Muscle of back (tissue), 11 donors: ENCODE measurements around the gene GIMAP8. TPM values are rescaled to one million over a fixed set of nuclear protein-coding genes. Genes with fewer than 3 reads are reported as not detected.
"Not testable (repeated sequence)": the region's sequence is repeated elsewhere in the genome, so short reads cannot be mapped to it uniquely, and the experiment has no call there.

Source experiments
- DNase-seq, 3 donors: peaks; one replicate each; pipeline versions ENCODE4 v3.0.0 to v3.0.0-alpha.2; 2013
- polyA plus RNA-seq, 10 donors: library from polyadenylated mRNA; unstranded; fragments of 120-200 nt; gene quantifications; one replicate each; pipeline ENCODE4 v1.2.1, GENCODE V29; 2013; ENCODE audit not compliant: insufficient read length in 10 of 10

GIMAP8 gene
- polyA plus RNA-seq, 10 donors, result 5.5 to 9.8 (median 7.1) TPM

DNA sequence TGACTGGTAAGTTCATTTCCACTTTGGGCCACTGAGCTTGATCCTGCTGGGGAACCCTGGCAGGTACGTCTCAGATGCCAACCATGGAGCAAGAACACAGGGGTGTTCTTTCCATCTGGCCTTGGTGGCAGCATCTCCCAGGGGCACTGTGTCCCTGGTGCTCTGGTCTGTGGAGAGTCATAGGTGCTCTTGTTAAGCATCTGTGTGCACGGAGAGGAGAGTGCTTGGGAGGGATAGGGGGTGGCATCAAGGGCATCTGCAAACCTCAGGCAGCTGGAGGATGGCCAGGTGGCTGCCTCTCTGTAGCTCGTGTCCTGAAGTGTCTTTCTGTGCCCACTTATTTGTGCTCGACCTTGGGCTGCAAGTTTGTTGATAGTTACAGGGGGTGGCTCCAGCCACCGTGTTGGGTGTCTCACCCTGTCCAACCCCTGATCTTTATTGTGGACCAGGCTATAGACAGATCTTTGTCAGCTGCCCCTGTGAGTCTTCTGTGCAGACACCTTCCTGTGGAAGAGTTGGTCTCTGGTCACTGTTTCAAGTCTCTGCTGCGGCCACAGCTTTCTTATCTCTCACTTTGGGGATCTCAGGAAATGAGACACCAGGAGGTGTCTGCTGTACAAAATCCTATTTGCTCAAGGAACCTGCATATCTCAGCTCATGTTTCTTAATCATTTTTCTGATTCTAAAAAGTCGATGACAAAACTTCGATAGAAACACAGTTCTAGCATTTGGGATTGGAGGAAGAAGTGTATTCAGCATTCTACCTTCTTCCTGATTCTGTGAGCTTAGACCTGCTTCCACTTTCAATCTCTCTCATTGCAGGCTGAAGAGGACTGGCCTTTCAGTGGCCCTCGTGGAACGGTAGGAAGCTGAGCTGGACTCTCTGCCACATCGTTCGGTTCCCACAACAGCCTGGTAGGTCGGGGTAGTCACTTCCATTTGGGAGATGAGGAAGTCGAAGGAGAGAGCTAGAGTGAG lies 17.2 kb upstream of the GIMAP8 start:
- DNase-seq, result peak in 1 of 3 donors; percentile 20

DNA sequence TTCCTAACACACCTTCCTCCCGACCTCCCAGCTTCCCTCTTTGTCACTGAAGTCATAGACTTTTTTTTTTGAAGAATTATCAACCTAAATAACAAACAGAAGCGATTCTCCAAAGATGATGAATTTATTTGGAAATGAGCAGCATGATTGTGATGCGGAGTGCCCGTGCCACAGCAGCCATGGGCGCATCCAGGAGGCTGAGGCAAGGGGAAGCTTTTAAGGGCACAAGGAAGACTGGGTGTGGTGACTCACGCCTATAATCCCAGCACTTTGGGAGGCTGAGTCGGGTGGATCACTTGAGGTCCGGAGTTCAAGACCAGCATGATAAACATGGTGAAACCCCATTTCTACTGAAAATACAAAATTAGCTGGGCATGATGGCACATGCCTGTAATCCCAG lies 16.2 kb upstream of the GIMAP8 start:
- no peak for DNase-seq

DNA sequence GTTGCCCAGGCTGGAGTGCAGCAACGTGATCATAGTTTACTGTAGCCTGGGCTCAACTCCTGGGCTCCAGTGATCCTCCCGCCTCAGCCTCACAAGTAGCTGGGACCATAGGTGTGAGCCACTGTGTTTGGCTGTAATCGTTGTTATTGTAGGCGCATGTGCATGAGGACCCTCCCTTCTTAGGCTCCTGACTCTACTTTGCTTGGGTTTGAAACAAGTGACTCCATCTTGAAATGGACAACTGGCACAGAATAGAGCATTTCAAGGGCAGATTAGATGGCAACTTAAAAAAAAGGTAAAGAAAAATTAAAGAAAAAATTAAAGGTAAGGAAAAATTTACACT lies 15.4 kb upstream of the GIMAP8 start:
- no peak for DNase-seq

DNA sequence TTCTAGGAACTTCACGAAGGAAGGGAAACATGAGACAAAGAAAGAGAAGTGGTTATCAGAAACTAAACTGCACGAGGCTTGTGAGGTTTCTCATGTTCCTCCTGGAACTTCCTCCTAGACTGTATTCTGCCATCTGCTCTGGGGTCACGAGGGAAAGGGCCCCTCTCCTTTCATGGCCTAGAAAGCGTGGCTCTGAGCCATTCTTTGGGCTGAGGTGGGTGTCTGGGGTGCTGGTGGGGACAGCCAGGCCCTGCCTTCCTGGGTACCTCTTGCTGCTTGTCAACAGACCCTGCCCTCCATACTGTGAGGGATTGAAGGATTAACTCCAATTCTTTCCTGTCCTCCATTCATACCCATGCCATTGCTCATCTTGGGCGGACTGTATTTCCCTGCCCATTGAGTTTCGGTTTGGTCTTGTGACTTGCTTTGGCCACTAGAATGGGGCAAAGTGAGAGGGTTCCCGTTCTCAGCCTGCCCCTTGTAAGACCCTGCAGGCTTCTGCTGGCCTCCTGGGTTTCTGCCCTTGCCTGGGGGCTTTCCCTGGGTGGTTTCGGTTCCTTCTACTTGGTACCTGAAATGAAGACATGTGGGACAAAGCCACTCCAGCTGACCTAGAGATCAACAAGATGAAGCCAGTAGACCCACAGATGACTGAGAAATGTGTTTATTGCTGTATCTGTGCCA lies 14.9 kb upstream of the GIMAP8 start:
- peak in 1 of 3 donors; percentile 49 for DNase-seq

DNA sequence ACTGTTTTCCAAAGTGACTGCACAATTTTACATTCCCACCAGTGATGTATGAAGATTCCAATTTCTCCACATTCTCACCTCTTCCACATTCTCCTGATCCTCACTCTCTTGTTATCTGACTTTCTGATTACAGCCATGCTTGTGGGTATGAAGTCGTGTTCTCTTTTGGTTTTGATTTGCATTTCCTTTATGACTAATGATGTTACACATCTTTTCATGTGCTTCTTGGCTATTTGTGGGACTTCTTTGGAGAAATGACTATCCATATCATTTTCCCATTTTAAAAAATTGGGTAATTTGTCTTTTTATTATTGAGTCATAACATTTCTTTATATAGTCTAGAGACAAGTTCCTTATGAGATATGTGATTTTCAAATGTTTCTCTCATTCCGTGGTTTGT lies 10.5 kb upstream of the GIMAP8 start:
- no peak for DNase-seq

DNA sequence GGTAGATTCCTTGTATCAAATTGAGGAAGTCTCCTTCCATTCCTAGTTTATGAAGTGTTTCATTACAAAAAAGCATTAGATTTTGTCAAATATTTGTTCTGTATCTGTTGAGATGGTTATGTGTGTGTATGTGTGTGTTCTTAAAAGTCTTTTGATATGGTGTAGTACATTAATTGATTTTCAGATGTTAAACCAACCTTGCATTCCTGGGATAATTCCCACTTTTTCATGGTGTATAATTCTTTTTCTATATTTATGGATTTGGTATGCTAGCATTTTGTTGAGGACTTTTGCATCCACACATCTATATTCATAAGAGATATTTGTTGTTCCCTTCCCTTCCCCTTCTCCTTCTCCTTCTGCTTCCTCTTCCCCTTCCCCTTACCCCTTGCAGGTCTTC lies 8.9 kb upstream of the GIMAP8 start:
- no peak for DNase-seq

DNA sequence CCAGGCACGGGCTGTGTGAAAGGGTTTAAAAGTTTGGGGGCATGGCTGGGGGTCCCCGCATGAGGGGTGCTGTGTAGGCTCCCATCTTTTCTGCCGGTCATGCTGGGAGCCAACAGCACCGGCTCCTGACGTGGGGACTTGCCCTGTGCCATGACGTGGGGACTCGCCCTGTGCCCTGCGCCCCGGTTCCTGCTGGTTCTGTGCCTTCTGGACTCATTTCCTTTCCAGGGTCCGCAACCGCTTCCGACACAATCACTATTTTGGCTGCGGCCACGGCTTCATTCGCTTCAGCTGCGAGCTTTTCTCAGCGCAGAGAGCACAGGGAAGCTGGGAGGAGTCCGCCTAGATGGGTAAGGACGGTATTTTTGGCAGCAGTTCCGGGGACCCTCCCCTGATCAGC lies 7.6 kb upstream of the GIMAP8 start:
- no peak for DNase-seq

DNA sequence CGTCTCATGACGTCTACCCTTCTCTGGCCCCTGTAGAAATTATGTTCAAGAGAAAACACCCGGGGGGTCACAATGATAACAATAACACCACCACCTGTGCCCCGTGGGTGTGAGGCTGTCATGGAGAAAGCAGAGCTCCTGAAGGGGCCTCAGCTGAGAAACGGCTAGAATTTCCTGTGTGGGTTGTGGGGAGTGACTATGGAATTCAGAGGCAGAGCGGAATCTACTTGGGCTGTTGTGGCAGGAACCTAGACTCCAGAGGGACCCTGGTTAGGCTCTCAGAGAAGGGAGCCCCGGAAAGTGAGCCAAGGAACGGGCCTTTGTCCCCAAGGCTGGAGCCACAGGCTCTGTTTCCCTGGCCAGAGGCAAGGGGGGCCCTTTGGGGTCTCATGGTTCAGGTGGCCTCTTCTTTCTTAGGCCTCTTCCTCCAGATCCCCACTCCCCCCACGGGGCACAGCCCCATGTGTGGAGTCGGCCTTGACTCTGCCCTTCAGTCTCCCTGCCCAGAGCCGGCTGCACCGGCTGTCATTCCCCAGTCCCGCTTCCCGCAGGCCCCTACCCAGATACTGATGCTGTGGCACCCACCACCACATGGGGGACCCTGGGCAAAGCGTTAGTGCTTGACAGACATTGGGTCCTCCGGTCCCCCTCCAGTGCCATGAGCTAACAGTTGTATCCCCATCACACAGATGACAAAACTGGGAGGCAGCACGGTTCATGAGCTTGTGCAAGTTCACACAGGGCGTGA lies 6.5 kb upstream of the GIMAP8 start:
- DNase-seq, result no peak

DNA sequence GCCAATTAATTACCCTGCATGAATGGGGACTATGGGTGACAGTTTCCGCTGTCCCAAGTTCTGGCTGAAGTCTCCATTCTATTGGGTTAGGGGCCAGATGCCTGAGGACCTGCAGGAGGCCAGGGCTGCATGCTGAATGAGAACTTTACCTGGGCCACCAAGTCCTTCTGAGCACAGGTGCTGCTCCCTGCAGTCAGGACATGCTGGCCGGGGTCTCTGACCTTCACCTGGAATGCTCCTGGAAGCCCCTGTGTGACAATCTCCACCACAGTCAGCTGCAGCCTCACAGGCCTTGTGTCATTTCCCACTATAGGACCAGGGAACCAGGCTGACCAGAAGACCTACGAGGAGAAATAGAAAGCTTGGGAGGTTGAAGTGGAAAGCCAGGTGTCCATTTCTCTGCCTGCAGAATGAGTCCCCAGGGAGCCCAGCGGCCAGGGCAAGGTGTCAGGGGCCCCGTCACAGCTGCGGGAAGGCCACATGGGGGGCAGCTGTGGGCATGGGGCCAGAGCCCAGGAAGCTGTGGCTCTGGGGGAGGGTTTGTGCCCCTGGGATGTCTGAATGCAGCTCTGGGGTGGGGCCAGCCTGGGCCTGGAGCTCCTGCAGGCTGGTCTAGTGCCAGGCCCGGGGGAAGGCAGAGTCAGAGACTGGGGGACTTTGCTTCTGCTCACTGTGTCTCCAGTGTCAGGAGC lies 5.6 kb upstream of the GIMAP8 start:
- DNase-seq, result no peak

DNA sequence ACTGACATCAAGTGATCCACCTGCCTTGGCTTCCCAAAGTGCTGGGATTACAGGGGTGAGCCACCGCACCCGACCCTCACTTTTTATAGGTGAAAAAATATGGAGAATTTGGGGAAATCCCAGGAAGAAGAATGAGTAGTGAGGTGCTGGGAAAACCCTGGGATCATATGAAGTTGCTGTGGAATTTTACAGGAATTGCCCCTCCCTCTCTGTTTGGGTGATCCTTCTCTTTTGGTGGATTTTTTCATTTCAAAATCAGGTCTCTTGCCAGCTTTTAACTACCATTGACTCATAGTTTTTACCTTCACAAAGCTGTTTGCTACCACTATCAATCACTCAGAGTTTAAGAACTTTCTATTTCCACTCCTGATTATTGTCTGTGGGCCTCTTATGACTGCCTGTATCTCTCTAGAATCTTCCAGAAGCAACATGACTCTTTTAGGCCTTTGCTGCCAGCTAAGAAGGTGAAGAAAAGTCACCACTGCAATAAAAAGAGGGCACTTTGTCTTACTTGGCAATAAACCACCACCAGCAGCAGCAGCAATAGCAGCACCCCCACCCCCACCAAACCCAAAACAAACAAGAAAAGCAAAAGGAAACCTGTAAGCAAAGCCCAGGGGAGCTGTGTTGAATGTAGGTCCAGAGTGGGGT lies 4.0 kb upstream of the GIMAP8 start:
- DNase-seq, result no peak

DNA sequence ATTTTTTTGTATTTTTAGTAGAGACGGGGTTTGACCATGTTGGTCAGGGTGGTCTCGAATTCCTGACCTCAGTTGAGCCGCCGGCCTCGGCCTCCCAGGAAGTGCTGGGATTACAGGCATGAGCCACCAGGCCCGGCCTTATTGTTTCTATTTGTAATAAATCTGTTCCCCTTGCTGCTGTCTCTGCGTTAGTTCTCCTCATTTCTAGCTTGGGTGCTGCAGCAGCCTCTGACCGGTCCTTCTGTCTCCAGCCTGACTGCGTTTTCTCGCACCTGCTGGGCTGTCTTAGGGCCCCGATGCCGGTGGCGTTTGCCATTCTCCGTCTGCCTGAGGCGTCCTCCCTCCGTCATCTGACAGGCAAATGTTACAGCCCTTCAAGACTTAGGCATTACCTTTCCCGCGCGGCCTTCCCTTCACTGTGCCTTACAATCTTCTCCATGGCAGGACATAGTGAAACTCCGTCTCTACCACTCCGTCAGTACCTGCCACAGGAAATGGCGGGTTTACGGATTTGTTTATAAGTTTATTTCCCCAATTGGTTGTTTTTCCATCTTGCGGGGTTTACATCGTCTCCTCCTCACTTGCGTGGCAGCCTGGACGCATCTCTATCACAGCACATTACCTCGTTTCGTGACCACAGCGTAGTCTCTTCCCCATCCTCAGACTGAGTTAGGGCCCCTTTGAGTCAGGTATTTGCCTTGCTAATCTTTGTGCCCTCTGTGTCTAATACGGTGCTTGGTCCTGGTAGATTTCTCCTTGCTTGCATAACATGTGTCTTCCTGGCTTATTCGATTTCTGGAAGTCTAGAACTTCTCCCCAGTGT lies 2.3 kb upstream of the GIMAP8 start:
- no peak for DNase-seq

DNA sequence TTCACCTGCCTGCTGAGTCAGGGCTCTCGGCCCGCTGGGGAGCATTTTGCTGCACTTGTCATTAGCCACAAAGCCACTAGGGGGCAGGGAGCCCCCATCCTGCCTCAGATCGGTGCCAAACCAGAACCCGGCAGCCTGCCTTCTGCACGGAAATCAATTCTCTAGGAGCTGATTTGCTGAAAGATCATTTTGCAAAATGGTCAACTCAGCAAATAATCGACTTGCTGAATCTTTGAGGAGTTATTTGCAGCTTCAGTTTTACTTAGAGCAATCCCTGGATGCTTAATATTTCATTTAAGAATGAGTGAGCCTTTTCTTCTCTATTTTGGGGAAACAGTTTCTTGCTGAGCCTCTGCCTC lies 1.7 kb upstream of the GIMAP8 start:
- peak; percentile 32 to 76 (median 63) for DNase-seq

DNA sequence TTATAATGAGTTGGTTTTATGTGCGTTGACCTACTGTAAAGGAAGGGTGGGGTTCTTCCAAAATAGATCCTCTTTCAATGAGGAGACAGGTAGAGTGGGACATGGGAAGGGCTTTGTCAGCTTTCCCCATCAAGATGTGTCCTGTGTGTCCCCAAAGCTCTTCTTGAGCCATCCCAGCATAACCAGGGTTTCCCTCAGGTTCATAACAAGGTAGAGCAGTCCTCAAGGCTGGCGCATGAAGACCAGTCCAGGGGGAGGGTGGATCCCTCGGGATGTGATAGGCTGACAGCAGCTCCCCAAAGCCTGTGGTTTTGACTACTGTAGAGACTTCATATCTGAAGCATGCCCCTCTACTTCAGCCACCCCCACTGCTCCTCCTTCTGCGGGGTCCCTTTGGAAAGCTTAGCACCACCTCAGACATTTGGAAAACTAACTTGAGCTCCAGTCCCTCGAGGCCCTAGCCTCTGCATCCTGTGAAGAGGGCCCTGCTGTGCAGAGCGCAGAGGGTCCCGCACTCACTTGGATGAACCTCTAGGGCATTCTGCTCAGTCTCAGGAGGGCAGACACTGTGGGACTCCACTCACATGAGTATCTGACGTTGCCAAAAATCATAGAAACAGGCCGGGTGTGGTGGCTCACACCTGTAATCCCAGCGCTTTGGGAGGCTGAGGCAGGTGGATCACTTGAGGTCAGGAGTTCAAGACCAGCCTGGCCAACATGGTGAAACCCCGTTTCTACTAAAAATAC lies 1.1 kb upstream of the GIMAP8 start:
- DNase-seq, result no peak

DNA sequence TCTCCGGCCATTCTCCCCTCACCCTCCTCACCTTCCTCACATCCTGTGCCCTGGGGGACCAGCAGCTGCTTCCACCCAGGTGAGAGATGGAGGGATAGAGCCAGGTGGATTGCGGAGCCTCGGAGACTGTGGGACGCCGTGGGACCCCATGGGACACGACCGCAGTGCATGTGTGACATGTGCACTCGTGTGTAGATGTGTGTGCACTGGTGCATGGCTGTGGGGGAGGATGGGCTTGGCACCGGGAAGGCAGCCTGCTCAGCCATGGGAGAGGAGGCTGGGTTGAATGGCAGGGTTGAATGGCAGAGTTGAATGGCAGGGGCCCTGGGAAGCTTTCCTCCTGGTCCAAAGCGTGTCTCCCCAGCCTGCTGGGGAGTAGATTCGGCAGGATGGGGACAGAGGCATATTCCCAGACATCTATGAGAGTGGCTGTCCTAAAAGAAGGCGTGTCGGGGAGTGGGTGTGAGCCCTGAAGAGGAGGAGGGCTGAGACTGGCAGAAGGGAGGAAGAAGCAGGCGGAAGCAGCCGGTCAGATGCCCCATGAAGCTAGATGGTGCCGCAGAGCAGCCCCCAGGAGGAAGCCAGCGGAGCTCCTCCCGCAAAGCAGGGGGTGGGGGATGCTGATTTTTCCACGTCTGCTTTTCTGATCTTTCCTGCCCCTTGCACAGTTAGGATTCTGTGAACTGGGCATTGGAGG lies 815 bp downstream of the GIMAP8 start:
- DNase-seq, result peak in 1 of 3 donors; percentile 43

DNA sequence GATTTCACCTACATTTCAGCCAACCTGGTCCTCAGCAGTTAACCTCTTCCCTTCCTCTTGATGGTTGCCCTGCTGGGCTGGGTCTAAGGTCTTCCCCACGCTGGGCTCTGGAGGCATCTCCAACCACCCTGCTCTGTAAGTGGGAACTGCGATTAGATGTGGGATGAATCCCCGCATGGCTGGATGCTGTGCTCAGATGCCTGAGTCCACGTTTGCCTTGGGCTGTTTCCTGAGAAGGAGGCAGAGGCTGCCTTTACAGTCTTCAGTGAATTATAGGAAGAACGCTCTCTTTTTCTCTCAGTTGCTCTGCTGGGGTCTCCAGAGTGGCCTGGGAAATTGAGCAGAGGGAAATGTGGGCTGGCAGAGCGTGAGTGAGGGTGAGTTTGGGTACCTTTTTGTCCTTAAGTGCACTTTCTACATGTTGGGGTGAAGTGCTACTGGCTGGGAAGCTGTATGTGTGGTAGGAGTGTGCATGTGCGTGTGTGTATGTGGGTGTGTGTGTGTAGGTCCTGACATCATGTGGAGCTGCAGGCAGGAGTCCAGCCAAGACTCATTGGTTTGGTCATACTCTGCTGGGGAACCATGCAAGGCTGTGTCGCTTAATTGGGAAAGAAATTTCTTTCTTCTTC lies 1.5 kb downstream of the GIMAP8 start:
- DNase-seq, result peak in 1 of 3 donors; percentile 22

DNA sequence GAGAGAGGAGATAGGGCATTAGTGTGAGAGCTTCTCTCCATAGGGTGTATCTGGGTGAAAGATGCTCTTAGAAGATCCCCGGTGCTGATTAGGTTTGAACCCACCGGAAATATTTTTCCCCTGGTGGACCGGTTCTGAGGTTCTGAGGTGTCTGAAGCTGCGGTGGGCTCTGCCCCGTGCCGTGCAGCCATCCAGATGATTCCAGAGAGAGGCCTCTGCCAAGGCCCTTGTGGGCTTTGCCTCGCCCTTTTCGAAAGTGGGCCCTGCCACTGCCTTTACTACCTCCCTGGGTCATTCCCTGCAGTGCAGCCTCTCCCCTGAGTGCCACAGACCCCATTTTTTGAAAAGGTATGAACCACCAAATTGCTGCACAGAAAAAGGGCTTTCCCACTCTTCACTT lies 2.8 kb downstream of the GIMAP8 start:
- no peak for DNase-seq

DNA sequence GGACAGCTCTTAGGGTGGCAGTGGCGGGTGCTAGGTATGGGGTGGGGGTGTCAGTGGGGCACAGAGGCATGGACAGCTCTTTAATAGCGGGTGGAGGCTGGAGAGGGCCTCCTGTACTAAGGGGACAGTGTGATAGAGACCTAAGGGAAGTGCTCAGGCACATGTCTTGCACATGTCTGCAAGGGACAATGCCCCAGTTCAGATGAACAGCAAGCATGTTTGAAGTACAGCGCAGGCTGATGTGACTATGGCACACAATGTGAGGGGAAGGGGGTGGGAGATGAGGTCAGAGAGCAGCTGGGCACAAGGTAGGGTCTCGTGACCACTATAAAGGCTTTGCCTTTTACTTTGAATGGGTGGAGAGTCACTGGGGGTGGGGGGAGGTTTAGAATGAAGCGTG lies 3.5 kb downstream of the GIMAP8 start:
- no peak for DNase-seq

DNA sequence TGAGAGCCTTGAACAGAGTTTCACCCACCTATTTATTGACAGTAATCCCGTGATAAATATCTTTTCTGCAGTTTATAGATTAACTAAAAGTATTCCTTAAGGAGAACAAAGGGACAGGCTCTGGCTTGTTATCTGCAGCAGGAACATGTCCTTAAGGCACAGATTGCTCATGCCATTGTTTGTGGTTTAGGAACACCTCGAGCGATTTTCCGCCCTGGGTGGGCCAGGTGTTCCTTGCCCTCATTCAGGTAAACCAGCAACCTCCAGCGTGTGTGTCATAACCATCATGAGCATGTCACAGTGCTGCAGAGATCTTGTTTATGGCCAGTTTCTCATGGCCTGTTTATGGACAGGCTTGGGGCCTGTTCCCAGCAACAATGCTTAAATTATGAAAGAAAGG lies 6.6 kb downstream of the GIMAP8 start:
- not testable (repeated sequence) for DNase-seq

DNA sequence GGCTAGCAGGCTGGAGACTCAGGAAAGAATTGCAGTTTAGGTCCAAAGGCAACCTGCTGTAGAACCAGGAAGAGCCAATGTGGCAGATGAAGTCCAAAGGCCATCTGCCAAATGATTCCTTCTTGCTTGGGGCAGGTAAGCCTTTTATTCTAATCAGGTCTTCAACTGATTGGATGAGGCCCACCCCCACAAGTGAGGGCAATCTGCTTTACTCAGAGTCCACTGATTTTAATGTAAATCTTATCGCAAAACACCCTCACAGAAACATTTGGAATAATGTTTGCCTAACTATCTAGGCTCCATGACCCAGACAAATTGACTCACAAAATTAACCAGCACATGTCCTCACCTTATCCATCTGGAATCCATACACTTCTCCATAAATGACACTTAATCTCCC lies 7.8 kb downstream of the GIMAP8 start:
- no peak for DNase-seq
